OCI-LY3 (cell line): ENCODE data around the gene MLNR.

Source experiments
- EZH2phosphoT487 ChIP-seq: fragments of 200-600 bp; shearing (Covaris generic); IDR thresholded peaks from 2 replicates; pipeline ENCODE4 v1.6.1; 2018; ENCODE audit warnings: antibody characterized with exemption, mixed run types, low read depth
- TF ChIP-seq, protein P1 (sequence below): fragments of 200-600, 300-600 bp; sonication (generic); IDR thresholded peaks from 2 replicates; pipeline ENCODE4 v1.5.1; 2014; ENCODE audit warnings: antibody characterized with exemption, low read length, low read depth

DNA sequence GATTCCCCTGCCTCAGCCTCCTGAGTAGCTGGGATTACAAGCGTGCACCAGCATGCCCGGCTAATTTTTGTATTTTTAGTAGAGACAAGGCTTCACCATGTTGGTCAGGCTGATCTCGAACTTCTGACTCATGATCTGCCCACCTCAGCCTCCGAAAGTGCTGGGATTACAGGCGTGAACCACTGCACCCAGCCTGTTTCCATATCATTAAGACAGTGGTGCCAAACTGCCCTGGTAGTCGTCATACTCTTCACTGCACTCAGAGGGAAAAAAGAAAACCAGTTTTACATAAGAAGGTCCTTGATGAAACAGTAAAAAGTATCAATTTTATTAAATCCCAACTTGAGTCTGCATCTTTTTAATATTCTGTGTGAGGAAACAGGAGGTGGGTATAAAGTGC lies 42.5 kb downstream of the MLNR start:
- TF ChIP-seq EZH2phosphoT487, result no peak
- TF ChIP-seq, protein P1, sequence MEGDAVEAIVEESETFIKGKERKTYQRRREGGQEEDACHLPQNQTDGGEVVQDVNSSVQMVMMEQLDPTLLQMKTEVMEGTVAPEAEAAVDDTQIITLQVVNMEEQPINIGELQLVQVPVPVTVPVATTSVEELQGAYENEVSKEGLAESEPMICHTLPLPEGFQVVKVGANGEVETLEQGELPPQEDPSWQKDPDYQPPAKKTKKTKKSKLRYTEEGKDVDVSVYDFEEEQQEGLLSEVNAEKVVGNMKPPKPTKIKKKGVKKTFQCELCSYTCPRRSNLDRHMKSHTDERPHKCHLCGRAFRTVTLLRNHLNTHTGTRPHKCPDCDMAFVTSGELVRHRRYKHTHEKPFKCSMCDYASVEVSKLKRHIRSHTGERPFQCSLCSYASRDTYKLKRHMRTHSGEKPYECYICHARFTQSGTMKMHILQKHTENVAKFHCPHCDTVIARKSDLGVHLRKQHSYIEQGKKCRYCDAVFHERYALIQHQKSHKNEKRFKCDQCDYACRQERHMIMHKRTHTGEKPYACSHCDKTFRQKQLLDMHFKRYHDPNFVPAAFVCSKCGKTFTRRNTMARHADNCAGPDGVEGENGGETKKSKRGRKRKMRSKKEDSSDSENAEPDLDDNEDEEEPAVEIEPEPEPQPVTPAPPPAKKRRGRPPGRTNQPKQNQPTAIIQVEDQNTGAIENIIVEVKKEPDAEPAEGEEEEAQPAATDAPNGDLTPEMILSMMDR, result no peak
